Kidney (tissue), 14 donors: ENCODE data around the gene TRIM41. TPM values are rescaled to one million over a fixed set of nuclear protein-coding genes. Genes with fewer than 3 reads are reported as not detected.
A peak's percentile ranks its signal among the peaks of the same experiment; 100 is the strongest.

Source experiments
- DNase-seq, 5 donors: peaks; one replicate each; pipeline ENCODE4 v3.0.0-alpha.2; 2013 to 2020
- FAIRE-seq: peaks from 2 replicates; lab custom pipeline; 2012; peaks lifted over from hg19 to GRCh38; lab: Jason Lieb, UNC
- H3K27ac ChIP-seq, 2 donors: one replicate each; pipeline ENCODE4 v1.7.0; 2013; ENCODE audit warnings: low read depth in 2 of 2, low read length in 2 of 2, inconsistent platforms in 1 of 2
- H3K27me3 ChIP-seq: one replicate; pipeline ENCODE4 v1.7.1; 2013; ENCODE audit warnings: low read length, inconsistent platforms; ENCODE audit not compliant: control insufficient read depth, insufficient read depth
- H3K36me3 ChIP-seq, 3 donors: one replicate each; pipeline versions ENCODE4 v1.7.0 to v1.7.1; 2013; ENCODE audit warnings: low read length in 3 of 3, control low read depth in 1 of 3, inconsistent platforms in 1 of 3; ENCODE audit not compliant: insufficient read depth in 3 of 3, control insufficient read depth in 2 of 3
- H3K4me1 ChIP-seq, 3 donors: one replicate each; pipeline versions ENCODE4 v1.7.0 to v1.7.1; 2013; ENCODE audit warnings: low read length in 3 of 3, inconsistent platforms in 1 of 3, low read depth in 1 of 3; ENCODE audit not compliant: control insufficient read depth in 2 of 3, insufficient read depth in 2 of 3
- H3K4me3 ChIP-seq, 3 donors: one replicate each; pipeline versions ENCODE4 v1.7.0 to v1.8.1; 2013; ENCODE audit warnings: low read length in 3 of 3, control low read depth in 1 of 3, inconsistent platforms in 1 of 3
- H3K9ac ChIP-seq, 3 donors: one replicate each; pipeline versions ENCODE4 v1.7.0 to v1.7.1; 2013; ENCODE audit warnings: low read length in 3 of 3, control low read depth in 1 of 3, inconsistent platforms in 1 of 3
- H3K9me3 ChIP-seq, 3 donors: one replicate each; pipeline versions ENCODE4 v1.7.0 to v1.7.1; 2013; ENCODE audit warnings: low read length in 3 of 3, control low read depth in 1 of 3, inconsistent platforms in 1 of 3; ENCODE audit not compliant: control insufficient read depth in 2 of 3, insufficient read depth in 1 of 3
- intact Hi-C: fragments of 100-400 bp; cut with DNase I; formaldehyde crosslinking; loops from one replicate; pipeline ENCODE4 v1.11.1; 2022
- polyA plus RNA-seq: library from polyadenylated mRNA; stranded (reverse); fragments of 350-450 nt; fragmentation: Illumina TruSeq; extraction: RNeasy Lipid Tissue Mini Kit (QIAGEN cat#74804); gene quantifications from one replicate; pipeline ENCODE4 v1.2.3, GENCODE V29; 2014; ENCODE audit warnings: low read depth, low replicate concordance; ENCODE audit not compliant: insufficient read depth
- total RNA-seq: library from RNA; stranded (reverse); fragmentation: NEBNext Ultra II Directional; extraction: Animal tissue kit (Norgen Biotek cat#: 25700); gene quantifications from one replicate; pipeline ENCODE4 v1.2.1, GENCODE V29; 2021
- TF ChIP-seq, protein P1 (sequence below): IDR thresholded peaks from 3 replicates; pipeline ENCODE4 v1.5.1; 2012; ENCODE audit warnings: mild to moderate bottlenecking, moderate library complexity, borderline replicate concordance; ENCODE audit not compliant: insufficient read depth; ENCODE audit errors: extremely low read depth
- donor health status: control.
- donor health status: control.
- donor health status: control.
- donor health status: control.
- donor health status: control.
- donor health status: DM: yes; HTN: yes; CAD: no.
- donor health status: Normal renal cell carcinoma (clear cell type).

TRIM41 gene
- total and polyA plus RNA-seq, 2 donors from 2014 or later, result 21.8 to 34.9 TPM

GRCh38 chr5:181218795-181219124 lies 4.3 kb upstream of the TRIM41 start:
- peaks cover 3% of the 10 kb centered on the region for H3K27me3 ChIP-seq
- no peak overlapping the region for H3K27ac ChIP-seq
- peak overlapping the region in 2 of 3 donors; percentile 28 to 59 for H3K4me3 ChIP-seq
- no peaks in the 10 kb centered on the region for H3K9me3 ChIP-seq
- H3K36me3 ChIP-seq, result no peaks in the 10 kb centered on the region
- intact Hi-C loops, result no loop called here
- no peak overlapping the region for H3K9ac ChIP-seq
- TF ChIP-seq, protein P1, sequence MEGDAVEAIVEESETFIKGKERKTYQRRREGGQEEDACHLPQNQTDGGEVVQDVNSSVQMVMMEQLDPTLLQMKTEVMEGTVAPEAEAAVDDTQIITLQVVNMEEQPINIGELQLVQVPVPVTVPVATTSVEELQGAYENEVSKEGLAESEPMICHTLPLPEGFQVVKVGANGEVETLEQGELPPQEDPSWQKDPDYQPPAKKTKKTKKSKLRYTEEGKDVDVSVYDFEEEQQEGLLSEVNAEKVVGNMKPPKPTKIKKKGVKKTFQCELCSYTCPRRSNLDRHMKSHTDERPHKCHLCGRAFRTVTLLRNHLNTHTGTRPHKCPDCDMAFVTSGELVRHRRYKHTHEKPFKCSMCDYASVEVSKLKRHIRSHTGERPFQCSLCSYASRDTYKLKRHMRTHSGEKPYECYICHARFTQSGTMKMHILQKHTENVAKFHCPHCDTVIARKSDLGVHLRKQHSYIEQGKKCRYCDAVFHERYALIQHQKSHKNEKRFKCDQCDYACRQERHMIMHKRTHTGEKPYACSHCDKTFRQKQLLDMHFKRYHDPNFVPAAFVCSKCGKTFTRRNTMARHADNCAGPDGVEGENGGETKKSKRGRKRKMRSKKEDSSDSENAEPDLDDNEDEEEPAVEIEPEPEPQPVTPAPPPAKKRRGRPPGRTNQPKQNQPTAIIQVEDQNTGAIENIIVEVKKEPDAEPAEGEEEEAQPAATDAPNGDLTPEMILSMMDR, result no peak
- peaks cover 0 to 12% (median 9%) of the 10 kb centered on the region in 3 donors for H3K4me1 ChIP-seq
- no peak for DNase-seq
- FAIRE-seq, result no peak

DNA sequence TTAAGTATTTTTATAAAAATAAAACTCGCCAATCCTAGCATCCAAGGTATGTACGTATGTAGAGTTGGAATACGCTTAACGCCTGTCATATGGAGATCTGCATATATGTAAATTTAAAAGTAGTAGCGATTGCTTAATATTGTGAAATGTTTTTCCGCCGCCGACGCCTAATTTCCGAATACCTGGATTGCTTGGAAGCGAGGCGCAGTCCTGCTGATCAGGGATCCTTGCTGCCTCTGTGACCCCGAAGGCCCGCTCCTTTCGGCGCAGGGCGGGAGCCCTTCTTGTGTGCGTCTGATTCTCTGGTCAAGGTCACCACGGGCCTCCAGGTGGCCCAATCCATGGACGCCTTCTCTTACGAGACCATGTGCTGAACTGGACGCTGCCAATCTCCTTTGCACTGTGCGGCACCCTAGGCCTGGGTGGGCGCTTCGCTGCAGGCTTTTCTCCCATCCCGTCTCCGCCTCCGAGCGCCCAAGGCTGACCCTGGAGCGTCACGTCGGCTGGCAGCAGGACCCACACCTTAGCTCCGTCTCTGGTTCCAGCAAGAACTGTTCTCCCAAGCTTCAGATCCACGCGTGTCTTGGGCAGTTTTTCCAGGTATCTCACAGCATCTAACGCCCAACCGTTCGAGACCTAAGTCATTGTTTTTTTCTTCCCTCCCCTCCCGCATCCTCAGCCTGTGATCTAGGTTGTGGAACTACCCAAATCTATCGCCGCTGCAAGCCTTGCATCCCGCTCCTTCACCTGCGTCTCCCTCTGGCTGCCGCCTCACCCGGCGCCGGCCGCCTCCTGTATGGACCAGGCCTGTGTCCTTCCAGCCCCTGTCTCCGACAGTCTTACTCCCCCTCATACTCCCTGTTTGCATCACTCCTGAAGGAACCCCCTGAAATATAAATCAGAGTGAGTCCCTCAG lies 3.6 kb upstream of the TRIM41 start:
- Histone ChIP-seq H3K36me3 (no peaks in the 10 kb centered on the region), H3K27ac (no peak overlapping the region), H3K9ac (no peak overlapping the region), H3K4me3 (no peak overlapping the region), H3K9me3 (no peaks in the 10 kb centered on the region), H3K27me3 (peaks cover 3% of the 10 kb centered on the region), H3K4me1 (peaks cover 0 to 17% (median 11%) of the 10 kb centered on the region in 3 donors)
- DNase-seq (no peak), FAIRE-seq (no peak)
- TF ChIP-seq, protein P1, result no peak
- intact Hi-C loops, result no loop called here

GRCh38 chr5:181220178-181220515 lies 2.9 kb upstream of the TRIM41 start:
- Histone ChIP-seq H3K27ac (no peak overlapping the region), H3K36me3 (no peaks in the 10 kb centered on the region), H3K27me3 (peaks cover 3% of the 10 kb centered on the region), H3K4me3 (no peak overlapping the region), H3K4me1 (peaks cover 0 to 17% (median 13%) of the 10 kb centered on the region in 3 donors), H3K9me3 (no peaks in the 10 kb centered on the region), H3K9ac (no peak overlapping the region)
- DNase-seq, result no peak
- TF ChIP-seq, protein P1, result no peak
- intact Hi-C loops, result no loop called here
- FAIRE-seq, result no peak
